ENCODE results near the gene SLC10A3. TPM values are rescaled to one million over a fixed set of nuclear protein-coding genes. Genes with fewer than 3 reads are reported as not detected.

The SLC10A3 gene
- total and polyA plus RNA-seq, 8 donors, result 13.3 to 26.8 (median 18.6) TPM

DNA sequence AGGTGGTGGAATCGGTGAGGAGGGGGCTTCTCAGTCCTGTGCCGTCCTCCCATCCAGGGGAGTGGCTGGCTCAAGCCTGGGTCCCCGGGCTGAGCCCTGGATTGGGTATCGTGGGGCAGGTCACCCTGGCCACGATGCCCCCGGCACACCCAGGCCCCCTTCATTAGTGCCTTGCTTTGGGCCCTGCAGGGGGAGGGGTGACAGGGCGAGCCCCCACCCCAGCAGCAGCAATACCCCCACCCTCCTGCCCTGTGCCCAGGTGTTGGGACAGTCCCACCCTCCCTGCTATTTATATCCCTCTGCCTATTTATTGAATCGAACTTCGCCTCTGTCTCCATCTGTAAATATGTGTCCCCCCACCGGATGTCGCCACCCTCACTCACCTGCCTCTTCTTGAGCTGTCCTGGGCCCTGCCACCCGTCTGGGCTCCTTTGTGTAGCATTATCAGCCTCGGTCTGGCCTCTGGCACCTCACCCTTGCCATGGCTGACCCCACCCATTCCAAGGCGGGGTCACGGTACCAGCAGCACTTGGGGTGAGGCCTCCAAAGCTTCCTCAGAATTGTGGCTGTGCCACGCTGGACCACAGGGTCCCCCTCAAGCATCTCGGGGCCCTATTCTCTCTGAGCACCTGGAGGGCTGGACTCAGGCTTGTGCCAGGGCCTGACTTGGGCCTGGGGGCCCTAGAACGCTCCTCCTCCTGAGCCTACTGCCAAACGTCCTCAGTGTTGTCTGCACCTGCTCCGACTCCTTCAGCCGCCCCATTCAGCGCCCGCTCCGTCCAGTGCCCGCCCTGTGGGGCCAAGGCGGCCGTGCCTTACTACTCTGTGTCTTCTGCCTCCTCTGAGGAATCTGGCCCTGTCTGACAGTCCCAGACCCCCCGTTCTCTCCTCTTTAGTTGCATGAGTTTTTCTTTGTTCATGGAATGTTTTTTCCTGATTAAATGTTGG is 17.5 kb downstream of the SLC10A3 start:
- ATAC-seq (no peak), DNase-seq (no peak)
- Histone ChIP-seq H3K4me1 (peaks cover 0 to 2% of the 10 kb centered on the region in 2 donors), H3K36me3 (peaks cover 0 to 45% of the 10 kb centered on the region in 2 donors), H3K4me3 (no peak overlapping the region), H3K9me3 (no peaks in the 10 kb centered on the region), H3K27ac (no peak overlapping the region), H3K27me3 (no peaks in the 10 kb centered on the region)
- TF ChIP-seq, protein P1, sequence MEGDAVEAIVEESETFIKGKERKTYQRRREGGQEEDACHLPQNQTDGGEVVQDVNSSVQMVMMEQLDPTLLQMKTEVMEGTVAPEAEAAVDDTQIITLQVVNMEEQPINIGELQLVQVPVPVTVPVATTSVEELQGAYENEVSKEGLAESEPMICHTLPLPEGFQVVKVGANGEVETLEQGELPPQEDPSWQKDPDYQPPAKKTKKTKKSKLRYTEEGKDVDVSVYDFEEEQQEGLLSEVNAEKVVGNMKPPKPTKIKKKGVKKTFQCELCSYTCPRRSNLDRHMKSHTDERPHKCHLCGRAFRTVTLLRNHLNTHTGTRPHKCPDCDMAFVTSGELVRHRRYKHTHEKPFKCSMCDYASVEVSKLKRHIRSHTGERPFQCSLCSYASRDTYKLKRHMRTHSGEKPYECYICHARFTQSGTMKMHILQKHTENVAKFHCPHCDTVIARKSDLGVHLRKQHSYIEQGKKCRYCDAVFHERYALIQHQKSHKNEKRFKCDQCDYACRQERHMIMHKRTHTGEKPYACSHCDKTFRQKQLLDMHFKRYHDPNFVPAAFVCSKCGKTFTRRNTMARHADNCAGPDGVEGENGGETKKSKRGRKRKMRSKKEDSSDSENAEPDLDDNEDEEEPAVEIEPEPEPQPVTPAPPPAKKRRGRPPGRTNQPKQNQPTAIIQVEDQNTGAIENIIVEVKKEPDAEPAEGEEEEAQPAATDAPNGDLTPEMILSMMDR (IDR thresholded peaks at IDR 0.05), result no peak
- intact Hi-C loops (cut with DNase I), result no loop called here

DNA sequence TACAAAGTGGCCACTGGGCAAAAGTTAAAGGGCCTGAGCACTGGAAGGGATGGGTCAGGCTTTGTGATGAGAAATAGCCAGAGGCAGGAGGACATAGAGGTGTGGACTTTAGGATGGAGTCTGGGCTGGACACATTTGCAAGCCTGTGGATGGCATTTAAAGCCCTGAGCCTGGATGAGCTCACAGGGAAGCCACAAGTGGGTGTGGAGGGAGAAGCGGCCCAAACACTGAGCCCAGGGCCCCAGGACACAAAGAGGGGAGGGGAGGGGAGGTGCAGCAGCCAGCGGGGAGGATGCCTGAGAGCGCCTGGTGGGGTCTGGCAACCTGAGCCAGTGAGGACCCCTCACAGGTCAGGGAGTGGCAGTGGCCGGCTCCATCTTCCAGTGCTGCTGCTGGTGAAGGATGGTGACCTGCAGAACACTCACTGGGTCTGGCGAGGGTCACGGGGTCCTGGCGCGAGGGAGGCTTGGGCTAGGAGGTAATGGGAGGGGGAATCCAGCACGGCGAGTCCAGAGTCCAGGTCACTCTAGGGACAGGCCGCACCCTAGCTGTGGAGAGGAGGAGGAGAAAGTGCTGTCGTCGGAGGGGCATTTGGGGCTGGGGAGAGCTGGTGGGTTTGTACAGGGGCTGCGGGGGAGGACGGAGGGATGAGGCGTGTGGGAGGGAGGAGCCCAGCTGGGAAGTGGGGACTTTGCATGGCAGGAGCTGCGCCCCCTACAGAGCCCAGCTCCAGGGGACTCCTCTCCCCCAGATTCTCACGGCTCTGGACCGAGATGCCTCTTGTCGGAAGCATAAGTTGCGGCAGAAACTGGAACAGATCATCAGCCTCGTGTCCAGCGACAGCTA is 18.4 kb downstream of the SLC10A3 start:
- intact Hi-C loops (cut with DNase I), result no loop called here
- H3K4me1 ChIP-seq, result no peaks in the 10 kb centered on the region
- no peaks in the 10 kb centered on the region for H3K9me3 ChIP-seq
- H3K36me3 ChIP-seq, result peaks cover 0 to 52% of the 10 kb centered on the region in 2 donors
- TF ChIP-seq, protein P1 (IDR thresholded peaks at IDR 0.05), result no peak
- DNase-seq (no peak), ATAC-seq (no peak)
- H3K27me3 ChIP-seq, result no peaks in the 10 kb centered on the region
- no peak overlapping the region for H3K4me3 ChIP-seq
- H3K27ac ChIP-seq, result no peak overlapping the region

DNA sequence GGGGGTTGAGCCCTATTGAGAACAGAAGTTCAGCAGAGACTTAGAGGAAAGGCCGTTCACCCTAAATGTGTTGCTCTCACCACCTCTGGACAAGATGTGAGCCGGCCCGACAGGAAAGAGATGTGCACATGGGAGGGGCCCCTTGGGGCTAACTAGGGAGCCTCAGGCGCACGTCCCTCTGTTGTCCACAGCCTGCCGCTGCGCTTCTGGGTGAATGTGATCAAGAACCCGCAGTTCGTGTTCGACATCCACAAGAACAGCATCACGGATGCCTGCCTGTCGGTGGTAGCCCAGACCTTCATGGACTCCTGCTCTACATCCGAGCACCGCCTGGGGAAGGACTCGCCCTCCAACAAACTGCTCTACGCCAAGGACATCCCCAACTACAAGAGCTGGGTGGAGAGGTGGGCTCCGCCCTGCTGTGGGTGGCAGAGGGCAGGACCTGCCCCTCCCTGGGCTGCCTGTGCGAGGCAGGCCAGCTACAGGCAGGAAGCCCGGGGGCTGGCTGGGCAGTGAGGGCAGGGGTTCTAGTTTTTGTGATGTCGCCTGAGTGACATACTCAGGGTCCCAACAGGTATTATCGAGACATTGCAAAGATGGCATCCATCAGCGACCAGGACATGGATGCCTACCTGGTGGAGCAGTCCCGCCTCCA is 19.4 kb downstream of the SLC10A3 start:
- H3K27me3 ChIP-seq, result no peaks in the 10 kb centered on the region
- no peak for ATAC-seq
- DNase-seq, result no peak
- H3K36me3 ChIP-seq, result peaks cover 0 to 63% of the 10 kb centered on the region in 2 donors
- H3K9me3 ChIP-seq, result no peaks in the 10 kb centered on the region
- no peak overlapping the region for H3K4me3 ChIP-seq
- no peak overlapping the region for H3K27ac ChIP-seq
- H3K4me1 ChIP-seq, result no peaks in the 10 kb centered on the region
- TF ChIP-seq, protein P1 (IDR thresholded peaks at IDR 0.05), result no peak
- intact Hi-C loops (cut with DNase I), result no loop called here

DNA sequence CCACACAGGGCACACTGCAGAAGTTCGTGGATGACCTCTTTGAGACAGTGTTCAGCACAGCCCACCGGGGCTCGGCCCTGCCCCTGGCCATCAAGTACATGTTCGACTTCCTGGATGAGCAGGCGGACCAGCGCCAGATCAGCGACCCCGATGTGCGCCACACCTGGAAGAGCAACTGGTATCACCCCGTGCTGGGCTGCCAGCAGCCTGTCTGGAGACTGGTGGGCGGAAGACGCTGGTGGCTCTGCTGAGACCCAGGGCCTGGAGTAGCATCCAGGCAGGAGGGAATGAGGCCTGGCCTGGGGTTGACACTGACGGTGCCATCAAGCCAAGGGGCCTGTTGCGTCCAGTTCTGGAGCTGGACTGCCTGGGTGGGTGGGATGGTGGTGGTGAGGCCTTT is 20.0 kb downstream of the SLC10A3 start:
- ATAC-seq (no peak), DNase-seq (peak in 1 of 4 donors; percentile 10)
- Histone ChIP-seq H3K36me3 (peaks cover 0 to 69% of the 10 kb centered on the region in 2 donors), H3K4me3 (no peak overlapping the region), H3K27ac (no peak overlapping the region), H3K9me3 (no peaks in the 10 kb centered on the region), H3K27me3 (no peaks in the 10 kb centered on the region), H3K4me1 (no peaks in the 10 kb centered on the region)
- TF ChIP-seq, protein P1 (IDR thresholded peaks at IDR 0.05), result no peak
- intact Hi-C loops (cut with DNase I), result no loop called here

All from left lung (tissue), 10 donors.